K562 (cell line): Measurements from ENCODE around the gene PSRC1. TPM values are rescaled to one million over a fixed set of nuclear protein-coding genes. Genes with fewer than 3 reads are reported as not detected.

Experiments used
- BCL6 ChIP-seq: fragments of 250-450 bp; sonication (Bioruptor Pico); IDR thresholded peaks from 2 replicates; pipeline ENCODE4 v1.4.0; 2020
- CUX1 ChIP-seq: fragments of 200-800 bp; sonication (Bioruptor generic); IDR thresholded peaks from 2 replicates; pipeline ENCODE4 v1.6.1; 2016; ENCODE audit warnings: missing genetic modification characterization, missing compliant biosample characterization
- ETV1 ChIP-seq: fragments of 450-650 bp; conservative IDR thresholded peaks from 2 replicates; pipeline ENCODE4 v1.6.1; 2016; ENCODE audit warnings: missing genetic modification characterization, control low read depth, low read depth, missing compliant biosample characterization
- FOXA1 ChIP-seq: fragments of 450-650 bp; IDR thresholded peaks from 2 replicates; pipeline ENCODE4 v1.6.1; 2016; ENCODE audit warnings: mild to moderate bottlenecking, borderline replicate concordance
- GTF2A2 ChIP-seq: IDR thresholded peaks from 2 replicates; pipeline ENCODE4 v1.6.1; 2016; ENCODE audit warnings: mild to moderate bottlenecking, missing genetic modification characterization, missing compliant biosample characterization
- HBP1 ChIP-seq: fragments of 450-650 bp; formaldehyde crosslinking; IDR thresholded peaks from 2 replicates; pipeline ENCODE4 v1.4.0; 2022; ENCODE audit warnings: missing genetic modification characterization
- HCFC1 ChIP-seq: IDR thresholded peaks from 2 replicates; pipeline ENCODE4 v1.6.1; 2012; ENCODE audit warnings: low read depth, low read length, improper control_type of control experiment
- HEY1 ChIP-seq: fragments of 250-450 bp; sonication (Bioruptor Pico); IDR thresholded peaks from 2 replicates; pipeline ENCODE4 v1.5.0; 2020; ENCODE audit warnings: mild to moderate bottlenecking, moderate library complexity, borderline replicate concordance
- HINFP ChIP-seq: fragments of 450-650 bp; conservative IDR thresholded peaks from 2 replicates; pipeline ENCODE4 v1.6.1; 2016; ENCODE audit warnings: missing genetic modification characterization, low read depth, mild to moderate bottlenecking, control low read depth, missing compliant biosample characterization
- SMAD2 ChIP-seq: fragments of 150-350 bp; IDR thresholded peaks from 2 replicates; pipeline ENCODE4 v1.6.1; 2014; ENCODE audit warnings: low read depth, mild to moderate bottlenecking, low read length
- SOX6 ChIP-seq: fragments of 450-650 bp; IDR thresholded peaks from 2 replicates; pipeline ENCODE4 v1.6.1; 2014; ENCODE audit warnings: mild to moderate bottlenecking
- SP1 ChIP-seq: sonication (generic); formaldehyde crosslinking; IDR thresholded peaks from 2 replicates; pipeline ENCODE4 v1.8.1; 2022; ENCODE audit warnings: mild to moderate bottlenecking, missing genetic modification reagents
- SREBF2 ChIP-seq: sonication (generic); formaldehyde crosslinking; IDR thresholded peaks from 2 replicates; pipeline ENCODE4 v1.4.0; 2020; ENCODE audit warnings: mild to moderate bottlenecking, missing genetic modification reagents
- STAT5B ChIP-seq: fragments of 250-450 bp; sonication (Bioruptor Pico); IDR thresholded peaks from 2 replicates; pipeline ENCODE4 v1.8.0; 2021; ENCODE audit warnings: mild to moderate bottlenecking, inconsistent platforms
- TBP ChIP-seq: optimal IDR thresholded peaks from 2 replicates; pipeline ENCODE3; 2011; ENCODE audit warnings: low read depth, low read length, improper control_type of control experiment
- ZBTB5 ChIP-seq: fragments of 450-650 bp; IDR thresholded peaks from 2 replicates; pipeline ENCODE4 v1.6.1; 2017; ENCODE audit warnings: antibody characterized with exemption
- ZNF586 ChIP-seq: fragments of 450-650 bp; formaldehyde crosslinking; conservative IDR thresholded peaks from 2 replicates; pipeline ENCODE4 v1.4.0; 2020; ENCODE audit warnings: mild to moderate bottlenecking, moderate library complexity
- ZNF589 ChIP-seq: fragments of 200-800 bp; sonication (Bioruptor generic); IDR thresholded peaks from 2 replicates; pipeline ENCODE4 v1.6.1; 2016; ENCODE audit warnings: low read depth, missing genetic modification characterization, missing compliant biosample characterization
- polyA plus RNA-seq, 8 experiments: library from polyadenylated mRNA; depleted of rRNA in 4 of 8; stranded (reverse) in 5 of 8; unstranded in 3 of 8; fragments of >200 nt; fragmentation: Nextera tagmentation in 2 of 8; fragmentation: Illumina TruSeq in 1 of 8; extraction: Ambion mirVana in 2 of 8; extraction: Trizol in 1 of 8; gene quantifications; 2 replicates each; pipeline versions ENCODE4 v1.2.1 to v1.2.3, GENCODE V29; 2011 to 2014; ENCODE audit warnings: inconsistent platforms in 1 of 8, missing spikeins in 1 of 8
- total RNA-seq, 7 experiments: library from RNA; depleted of rRNA in 6 of 7; stranded (reverse); fragments of >200 nt in 6 of 7; fragmentation: Illumina TruSeq in 2 of 7; extraction: Trizol in 2 of 7; gene quantifications; 2 replicates each; pipeline versions ENCODE4 v1.2.1 to v1.2.3, GENCODE V29; 2011 to 2021; ENCODE audit warnings: low replicate concordance in 1 of 7

PSRC1 gene
- total and polyA plus RNA-seq, 9 of the 15 experiments (the other 6 are each of a cell fraction or from before 2014, with no cell fraction given), result 6.5 to 65.2 (median 39.3) TPM

GRCh38 chr1:109248797-109249629, 33.9 kb downstream of the PSRC1 start, which contains the start of gene CELSR2 (continued):
- TF ChIP-seq CUX1 (CRISPR knock-in tag) (no peak), ETV1 (no peak), HCFC1 (peak; percentile 14; the same call in 1 of the 2 replicates), SMAD2 (no peak), GTF2A2 (tag) (no peak), SREBF2 (CRISPR knock-in tag) (no peak), ZNF589 (no peak), TBP (no peak), HINFP (no peak), STAT5B (CRISPR knock-in tag) (no peak), HEY1 (no peak), ZNF586 (CRISPR knock-in tag) (no peak), FOXA1 (no peak), HBP1 (CRISPR knock-in tag) (no peak), BCL6 (CRISPR knock-in tag) (no peak), SOX6 (no peak), SP1 (CRISPR knock-in tag) (no peak), ZBTB5 (no peak)
